Posterior cingulate gyrus (tissue), 11 donors: Measurements from ENCODE around the gene UTP4.
A peak's percentile ranks its signal among the peaks of the same experiment; 100 is the strongest.

Experiments
- DNase-seq, 10 donors: peaks; one replicate each; pipeline versions ENCODE4 v3.0.0 to v3.0.0-alpha.2; 2020 to 2021; ENCODE audit warnings: mixed read lengths in 3 of 10
- intact Hi-C: fragments of 100-400 bp; cut with DNase I; formaldehyde crosslinking; loops from one replicate; pipeline ENCODE4 v1.15.1; 2023

The UTP4 gene

GRCh38 chr16:69169051-69169450 is 36.6 kb downstream of the UTP4 start:
- DNase-seq = no peak
- intact Hi-C loops = no loop called here

- no peak for DNase-seq
- intact Hi-C loops = no loop called here
Measured at GRCh38 chr16:69169607-69170352, 37.3 kb downstream of the UTP4 start.

GRCh38 chr16:69171325-69172084 is 39.1 kb downstream of the UTP4 start:
- DNase-seq = no peak
- intact Hi-C loops = no loop called here

DNA sequence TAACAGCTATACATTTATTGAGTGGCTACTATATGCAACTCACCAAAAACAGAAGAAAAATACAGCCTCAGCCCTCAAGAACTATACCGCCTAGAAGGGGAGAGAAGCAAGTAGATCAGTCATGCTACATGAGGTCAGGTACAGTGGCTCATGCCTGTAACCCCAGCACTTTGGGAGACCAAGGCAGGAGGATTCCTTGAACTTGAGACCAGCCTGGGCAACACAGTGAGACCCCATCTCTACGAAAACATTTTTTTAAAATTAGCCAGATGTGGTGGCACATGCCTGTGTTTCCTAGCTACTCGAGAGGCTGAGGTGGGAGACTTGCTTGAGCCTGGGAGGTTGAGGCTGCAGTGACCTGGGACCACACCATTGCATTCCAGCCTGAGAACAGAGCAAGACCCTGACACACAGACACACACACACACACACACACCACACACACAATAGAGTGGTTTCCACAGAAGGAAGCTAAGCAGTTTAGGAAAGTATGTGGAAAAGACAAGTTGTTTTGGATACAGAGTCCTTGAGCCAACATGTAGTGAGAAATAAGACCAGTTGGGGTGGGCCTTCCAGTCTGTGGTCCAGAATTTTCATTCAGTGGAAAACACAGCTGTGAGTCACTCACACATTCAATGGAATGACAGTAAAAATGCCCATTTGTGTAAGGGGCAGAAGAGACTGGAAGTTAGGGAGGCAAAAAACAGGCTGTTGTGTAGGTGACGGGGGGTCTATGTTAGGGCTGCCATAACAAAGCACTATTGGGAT is 43.8 kb downstream of the UTP4 start:
- intact Hi-C loops = no loop called here
- DNase-seq = no peak

DNA sequence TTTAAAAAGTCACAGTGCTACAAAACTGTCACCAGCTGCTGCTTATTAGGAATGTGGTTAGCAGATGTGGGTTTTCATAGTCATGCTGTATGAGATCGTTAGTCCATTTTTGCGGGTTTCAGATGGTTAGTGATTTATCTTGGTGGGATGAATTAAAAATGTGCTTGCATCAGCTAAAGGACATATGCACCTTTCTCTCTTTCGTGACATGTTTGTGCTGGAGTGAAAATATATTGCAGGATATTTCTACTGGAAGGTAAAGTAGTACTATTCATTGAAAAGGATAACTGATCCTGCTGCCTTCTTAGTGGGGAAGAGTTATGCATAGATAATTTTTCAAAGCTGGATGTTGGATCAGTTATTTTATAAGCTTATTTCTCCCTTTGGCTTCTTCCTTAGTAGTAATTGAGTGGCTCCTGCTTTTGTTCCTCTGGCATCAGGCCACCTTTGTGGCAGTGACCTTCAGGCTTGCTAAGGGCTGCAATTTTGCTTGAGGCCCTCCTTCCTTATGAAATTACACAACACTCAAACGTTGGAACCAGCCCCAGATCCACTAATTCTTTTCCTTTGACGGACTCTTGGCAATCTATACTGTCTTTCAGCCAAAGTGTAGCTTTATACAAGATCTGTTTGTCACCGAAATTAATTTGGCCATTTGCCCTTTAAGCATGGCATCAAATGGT is 47.0 kb downstream of the UTP4 start:
- intact Hi-C loops = no loop called here
- DNase-seq = peak in 1 of 10 donors; percentile 23

GRCh38 chr16:69180011-69180338 is 47.5 kb downstream of the UTP4 start:
- intact Hi-C loops = no loop called here
- DNase-seq = no peak

GRCh38 chr16:69182730-69183416 is 50.4 kb downstream of the UTP4 start:
- DNase-seq = no peak
- intact Hi-C loops = no loop called here

- intact Hi-C loops = no loop called here
- peak; percentile 82 to 99 (median 92) for DNase-seq
Measured at GRCh38 chr16:69186642-69187445, 54.4 kb downstream of the UTP4 start, which contains the start of gene SNTB2. Gene SNTB2, plus strand, starts transcription at chr16:69187164. Its CDS starts 3 bp downstream, at chr16:69187167.

- intact Hi-C loops = no loop called here
- peak; percentile 29 to 92 (median 45) for DNase-seq
Measured at GRCh38 chr16:69187446-69188235, 55.2 kb downstream of the UTP4 start.

- intact Hi-C loops = no loop called here
- DNase-seq = no peak
Measured at GRCh38 chr16:69188236-69188549, 55.7 kb downstream of the UTP4 start.

- intact Hi-C loops = no loop called here
- DNase-seq = no peak
Measured at GRCh38 chr16:69188716-69189115, 56.3 kb downstream of the UTP4 start.

DNA sequence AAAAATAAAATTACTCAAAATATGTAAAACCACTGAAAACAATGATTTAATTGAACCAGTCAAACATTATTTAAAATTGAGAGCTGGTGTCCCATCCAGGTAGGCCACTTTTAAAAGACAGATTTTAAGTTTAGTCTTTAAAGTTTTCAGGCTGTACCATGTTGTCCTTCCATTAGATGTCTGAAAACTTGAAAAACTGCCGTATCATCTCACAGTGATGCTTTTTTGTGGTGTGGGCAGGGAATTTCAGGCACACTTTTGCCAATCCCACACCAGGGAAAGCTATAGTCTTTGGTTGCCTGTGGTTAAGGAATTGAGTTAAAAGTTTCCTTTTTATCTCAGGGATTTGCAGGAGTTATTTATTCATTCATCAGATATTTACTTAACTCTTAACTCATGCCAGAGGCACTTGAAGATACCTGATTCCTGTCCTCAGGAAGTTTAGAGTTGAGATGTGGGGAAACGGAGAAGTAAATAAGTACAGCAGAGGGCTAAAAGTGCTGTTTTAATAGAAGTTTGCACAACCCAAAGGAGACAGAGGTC is 57.7 kb downstream of the UTP4 start:
- intact Hi-C loops = no loop called here
- DNase-seq = no peak

- intact Hi-C loops = no loop called here
- DNase-seq = no peak
Measured at GRCh38 chr16:69190598-69190997, 58.1 kb downstream of the UTP4 start.

DNA sequence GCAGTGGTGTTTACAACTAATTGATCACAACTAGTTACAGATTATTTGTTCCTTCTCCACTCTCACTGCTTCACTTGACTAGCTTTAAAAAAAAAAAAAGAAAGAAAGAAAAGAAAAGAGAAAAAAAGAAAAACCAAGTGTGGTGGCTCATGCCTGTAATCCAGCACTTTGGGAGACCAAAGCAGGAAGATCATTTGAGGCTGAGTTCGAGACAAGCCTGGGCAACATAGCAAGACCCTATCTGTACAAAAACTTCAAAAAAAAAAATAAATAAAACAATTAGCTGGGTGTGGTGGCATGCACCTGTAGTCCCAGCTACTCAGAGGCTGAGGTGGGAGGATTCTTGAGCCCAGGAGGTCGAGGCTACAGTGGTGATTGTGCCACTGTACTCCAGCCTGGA is 58.7 kb downstream of the UTP4 start:
- no peak for DNase-seq

DNA sequence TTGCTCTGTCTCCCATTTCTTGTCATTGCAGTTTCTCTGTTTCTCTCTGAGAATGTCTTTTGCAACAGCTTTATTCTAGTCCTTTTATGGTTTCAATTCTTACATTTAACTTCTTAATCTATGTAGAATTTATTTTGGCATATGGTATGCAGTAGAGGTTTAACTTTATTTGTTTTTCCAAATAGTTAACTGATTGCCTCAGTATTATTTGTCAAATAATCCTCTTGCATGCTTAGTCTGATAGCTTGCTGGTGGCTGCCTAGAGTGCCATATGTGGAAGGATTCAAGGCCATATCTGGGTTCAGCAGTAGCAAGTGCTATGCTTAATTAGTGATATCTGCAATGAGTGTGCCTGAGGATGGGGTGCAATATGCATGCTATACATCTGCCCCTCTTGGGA is 61.4 kb downstream of the UTP4 start:
- intact Hi-C loops = no loop called here
- no peak for DNase-seq

More for the DNA sequence above, 58.7 kb downstream of the UTP4 start:
- intact Hi-C loops = no loop called here

GRCh38 chr16:69194488-69194887 is 62.0 kb downstream of the UTP4 start:
- intact Hi-C loops = no loop called here

GRCh38 chr16:69195369-69196029 is 63.0 kb downstream of the UTP4 start:
- intact Hi-C loops = no loop called here
- no peak for DNase-seq

More at GRCh38 chr16:69194488-69194887, 62.0 kb downstream of the UTP4 start:
- DNase-seq = no peak

- intact Hi-C loops = no loop called here
Measured at GRCh38 chr16:69197573-69197972, 65.1 kb downstream of the UTP4 start.

More at GRCh38 chr16:69197573-69197972, 65.1 kb downstream of the UTP4 start:
- no peak for DNase-seq
